Vagina (tissue), 2 donors: ENCODE measurements around the gene GC. TPM values are rescaled to one million over a fixed set of nuclear protein-coding genes. Genes with fewer than 3 reads are reported as not detected.

Experiments used
- DNase-seq, 2 donors: peaks; one replicate each; pipeline ENCODE4 v3.0.0-alpha.2; 2017; ENCODE audit errors: extremely low spot score in 2 of 2
- H3K27ac ChIP-seq: fragments of 200-600 bp; sonication (generic); one replicate; pipeline ENCODE4 v1.5.1; 2019
- H3K27me3 ChIP-seq: fragments of 200-600 bp; sonication (generic); one replicate; pipeline ENCODE4 v1.5.1; 2019
- H3K36me3 ChIP-seq, 2 donors: fragments of 200-600 bp; sonication (generic); one replicate each; pipeline ENCODE4 v1.5.1; 2017 to 2019
- H3K4me1 ChIP-seq: fragments of 200-600 bp; sonication (generic); one replicate; pipeline ENCODE4 v1.5.1; 2019
- H3K4me3 ChIP-seq, 2 donors: fragments of 200-600 bp; sonication (generic); 1 replicate in 1 of 2; 2 replicates in 1 of 2; pipeline ENCODE4 v1.5.1; 2016 to 2019
- H3K9me3 ChIP-seq: fragments of 200-600 bp; sonication (generic); one replicate; pipeline ENCODE4 v1.5.1; 2019
- CTCF ChIP-seq, 3 experiments: fragments of 450-650 bp in 2 of 3; fragments of 200-600 bp in 1 of 3; sonication (generic) in 1 of 3; IDR thresholded peaks; one replicate each; pipeline ENCODE4 v1.5.1; 2017 to 2019; ENCODE audit warnings: antibody characterized with exemption in 3 of 3, mild to moderate bottlenecking in 2 of 3, moderate library complexity in 2 of 3
- POLR2A ChIP-seq, 2 donors: fragments of 450-650 bp; IDR thresholded peaks; one replicate each; pipeline ENCODE4 v1.6.1; 2017; ENCODE audit warnings: antibody characterized with exemption in 2 of 2, mild to moderate bottlenecking in 2 of 2, moderate library complexity in 2 of 2
- POLR2AphosphoS5 ChIP-seq, 2 donors: sonication (generic); formaldehyde crosslinking; IDR thresholded peaks; one replicate each; pipeline ENCODE4 v1.9.0; 2017; ENCODE audit warnings: antibody characterized with exemption in 2 of 2, mild to moderate bottlenecking in 2 of 2, low read depth in 1 of 2; ENCODE audit not compliant: insufficient read depth in 1 of 2
- intact Hi-C: fragments of 100-400 bp; cut with DNase I; formaldehyde crosslinking; loops from one replicate; pipeline ENCODE4 v1.15.1; 2023
- total RNA-seq: library from RNA; depleted of rRNA; stranded (reverse); fragments of >200 nt; gene quantifications from one replicate; pipeline ENCODE4 v1.2.3, GENCODE V29; 2016

Gene GC
- total RNA-seq, 1 donor from 2014 or later = not detected

GRCh38 chr4:71775449-71775848 lies 8.4 kb downstream of the GC start:
- intact Hi-C loops = no loop called here
- TF ChIP-seq CTCF (IDR thresholded peaks at IDR 0.05) = no peak
- TF ChIP-seq POLR2A (IDR thresholded peaks at IDR 0.05) = no peak
- no peak for TF ChIP-seq POLR2AphosphoS5 (IDR thresholded peaks at IDR 0.05; ENCODE audit: insufficient read depth in 1 of 2, low read depth in 1 of 2)
- H3K36me3 ChIP-seq = no peaks in the 10 kb centered on the region
- H3K4me3 ChIP-seq = no peak overlapping the region
- H3K27me3 ChIP-seq = no peaks in the 10 kb centered on the region
- no peaks in the 10 kb centered on the region for H3K4me1 ChIP-seq
- DNase-seq = no peak
- no peak overlapping the region for H3K27ac ChIP-seq
- no peaks in the 10 kb centered on the region for H3K9me3 ChIP-seq

GRCh38 chr4:71774136-71774535 lies 9.7 kb downstream of the GC start:
- no peak for TF ChIP-seq POLR2A (IDR thresholded peaks at IDR 0.05)
- TF ChIP-seq POLR2AphosphoS5 (IDR thresholded peaks at IDR 0.05; ENCODE audit: insufficient read depth in 1 of 2, low read depth in 1 of 2) = no peak
- no peak for TF ChIP-seq CTCF (IDR thresholded peaks at IDR 0.05)
- Histone ChIP-seq H3K36me3 (no peaks in the 10 kb centered on the region), H3K4me3 (no peak overlapping the region), H3K27ac (no peak overlapping the region), H3K27me3 (no peaks in the 10 kb centered on the region), H3K9me3 (no peaks in the 10 kb centered on the region), H3K4me1 (no peaks in the 10 kb centered on the region)
- no peak for DNase-seq
- intact Hi-C loops = no loop called here

GRCh38 chr4:71773004-71773403 lies 10.9 kb downstream of the GC start:
- H3K36me3 ChIP-seq = no peaks in the 10 kb centered on the region
- intact Hi-C loops = no loop called here
- no peak overlapping the region for H3K27ac ChIP-seq
- no peak for TF ChIP-seq POLR2AphosphoS5 (IDR thresholded peaks at IDR 0.05; ENCODE audit: insufficient read depth in 1 of 2, low read depth in 1 of 2)
- TF ChIP-seq POLR2A (IDR thresholded peaks at IDR 0.05) = no peak
- TF ChIP-seq CTCF (IDR thresholded peaks at IDR 0.05) = no peak
- no peak for DNase-seq
- no peaks in the 10 kb centered on the region for H3K9me3 ChIP-seq
- H3K4me1 ChIP-seq = no peaks in the 10 kb centered on the region
- H3K4me3 ChIP-seq = no peak overlapping the region
- H3K27me3 ChIP-seq = no peaks in the 10 kb centered on the region

- no peaks in the 10 kb centered on the region for H3K4me1 ChIP-seq
- H3K4me3 ChIP-seq = no peak overlapping the region
- H3K36me3 ChIP-seq = no peaks in the 10 kb centered on the region
- no peaks in the 10 kb centered on the region for H3K27me3 ChIP-seq
- no peak overlapping the region for H3K27ac ChIP-seq
- intact Hi-C loops = no loop called here
- DNase-seq = no peak
- TF ChIP-seq CTCF (IDR thresholded peaks at IDR 0.05) (no peak), POLR2AphosphoS5 (IDR thresholded peaks at IDR 0.05; ENCODE audit: insufficient read depth in 1 of 2, low read depth in 1 of 2) (no peak), POLR2A (IDR thresholded peaks at IDR 0.05) (no peak)
- H3K9me3 ChIP-seq = no peaks in the 10 kb centered on the region
Measured at GRCh38 chr4:71772592-71772991, 11.3 kb downstream of the GC start.

- intact Hi-C loops = no loop called here
- TF ChIP-seq POLR2A (IDR thresholded peaks at IDR 0.05) (no peak), CTCF (IDR thresholded peaks at IDR 0.05) (no peak), POLR2AphosphoS5 (IDR thresholded peaks at IDR 0.05; ENCODE audit: insufficient read depth in 1 of 2, low read depth in 1 of 2) (no peak)
- H3K27ac ChIP-seq = no peak overlapping the region
- H3K36me3 ChIP-seq = no peaks in the 10 kb centered on the region
- H3K4me3 ChIP-seq = no peak overlapping the region
- H3K4me1 ChIP-seq = no peaks in the 10 kb centered on the region
- no peaks in the 10 kb centered on the region for H3K9me3 ChIP-seq
- DNase-seq = no peak
- no peaks in the 10 kb centered on the region for H3K27me3 ChIP-seq
Measured at GRCh38 chr4:71771613-71772012, 12.3 kb downstream of the GC start.
